GM18867 (cell line): ENCODE results near the gene CRTC2.
A peak's percentile ranks its signal among the peaks of the same experiment; 100 is the strongest.
"Not testable (repeated sequence)": the region's sequence is repeated elsewhere in the genome, so short reads cannot be mapped to it uniquely, and the experiment has no call there.

Source experiments
- ATAC-seq: cut with Tn5 transposase; IDR thresholded peaks from one replicate; pipeline ENCODE4 v1.9.1; 2021; ENCODE audit warnings: mild to moderate bottlenecking, moderate library complexity; ENCODE audit not compliant: unreplicated experiment

CRTC2 gene, protein sequence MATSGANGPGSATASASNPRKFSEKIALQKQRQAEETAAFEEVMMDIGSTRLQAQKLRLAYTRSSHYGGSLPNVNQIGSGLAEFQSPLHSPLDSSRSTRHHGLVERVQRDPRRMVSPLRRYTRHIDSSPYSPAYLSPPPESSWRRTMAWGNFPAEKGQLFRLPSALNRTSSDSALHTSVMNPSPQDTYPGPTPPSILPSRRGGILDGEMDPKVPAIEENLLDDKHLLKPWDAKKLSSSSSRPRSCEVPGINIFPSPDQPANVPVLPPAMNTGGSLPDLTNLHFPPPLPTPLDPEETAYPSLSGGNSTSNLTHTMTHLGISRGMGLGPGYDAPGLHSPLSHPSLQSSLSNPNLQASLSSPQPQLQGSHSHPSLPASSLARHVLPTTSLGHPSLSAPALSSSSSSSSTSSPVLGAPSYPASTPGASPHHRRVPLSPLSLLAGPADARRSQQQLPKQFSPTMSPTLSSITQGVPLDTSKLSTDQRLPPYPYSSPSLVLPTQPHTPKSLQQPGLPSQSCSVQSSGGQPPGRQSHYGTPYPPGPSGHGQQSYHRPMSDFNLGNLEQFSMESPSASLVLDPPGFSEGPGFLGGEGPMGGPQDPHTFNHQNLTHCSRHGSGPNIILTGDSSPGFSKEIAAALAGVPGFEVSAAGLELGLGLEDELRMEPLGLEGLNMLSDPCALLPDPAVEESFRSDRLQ

DNA sequence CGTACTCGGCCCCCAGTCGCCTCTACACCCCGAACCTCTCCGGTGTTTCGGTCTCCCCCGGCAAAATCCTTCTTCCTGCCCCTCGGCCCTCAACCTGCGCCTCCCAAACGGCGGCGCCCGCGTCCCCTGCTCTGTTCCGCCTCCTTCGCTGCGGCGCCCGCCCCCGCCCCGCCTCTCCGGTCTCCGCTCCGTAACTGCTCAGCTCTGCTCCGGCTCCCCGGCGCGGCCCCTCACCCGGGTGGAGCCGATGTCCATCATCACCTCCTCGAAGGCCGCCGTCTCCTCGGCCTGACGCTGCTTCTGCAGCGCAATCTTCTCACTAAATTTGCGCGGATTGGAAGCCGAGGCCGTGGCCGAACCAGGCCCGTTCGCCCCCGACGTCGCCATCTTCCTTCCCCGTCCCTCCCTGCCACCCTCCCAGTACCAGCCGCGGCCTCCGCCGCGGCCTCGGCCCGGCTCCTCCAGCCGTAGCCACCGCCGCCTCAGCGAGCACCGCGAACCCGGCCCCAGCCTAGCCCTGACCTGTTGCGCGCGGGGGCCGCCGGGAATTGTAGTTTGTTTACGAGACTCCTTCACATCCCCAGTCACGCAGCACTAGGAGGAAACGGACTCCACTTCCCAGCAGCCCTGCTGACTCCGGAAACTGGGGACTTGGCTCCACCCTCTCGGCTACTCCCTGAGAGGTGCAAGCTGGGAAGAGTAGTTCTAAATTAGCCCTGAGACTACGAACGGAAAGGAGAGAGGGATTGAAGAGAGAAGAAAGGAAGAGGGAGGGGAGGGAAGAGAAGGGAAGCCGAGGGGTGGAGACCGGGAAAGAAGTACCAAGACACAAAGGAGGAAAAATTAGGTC, at the start of gene CRTC2:
TSS of gene CRTC2 (minus strand) at position 502 of the 850 bp plus-strand sequence. CDS start at position 387, 115 bp downstream.
- ATAC-seq = peak; percentile 66

DNA sequence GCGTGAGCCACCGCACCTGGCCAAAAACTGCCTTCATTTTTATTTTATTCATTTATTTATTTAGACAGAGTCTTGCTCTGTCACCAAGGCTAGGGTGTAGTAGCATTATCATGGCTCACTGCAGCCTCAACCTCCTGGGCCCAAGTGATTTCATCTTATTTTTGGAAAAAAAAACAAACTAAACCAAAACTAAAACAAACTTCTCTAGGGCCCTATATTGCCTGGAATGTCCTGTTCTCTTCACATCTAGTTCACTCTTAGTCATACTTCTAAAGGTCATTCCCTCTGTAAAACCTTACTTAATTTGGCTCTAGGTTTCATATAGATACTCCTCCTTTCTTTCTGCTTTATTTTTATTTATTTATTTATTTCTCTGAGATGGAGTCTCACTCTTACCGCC, 47.7 kb upstream of the CRTC2 start:
- ATAC-seq = no peak

DNA sequence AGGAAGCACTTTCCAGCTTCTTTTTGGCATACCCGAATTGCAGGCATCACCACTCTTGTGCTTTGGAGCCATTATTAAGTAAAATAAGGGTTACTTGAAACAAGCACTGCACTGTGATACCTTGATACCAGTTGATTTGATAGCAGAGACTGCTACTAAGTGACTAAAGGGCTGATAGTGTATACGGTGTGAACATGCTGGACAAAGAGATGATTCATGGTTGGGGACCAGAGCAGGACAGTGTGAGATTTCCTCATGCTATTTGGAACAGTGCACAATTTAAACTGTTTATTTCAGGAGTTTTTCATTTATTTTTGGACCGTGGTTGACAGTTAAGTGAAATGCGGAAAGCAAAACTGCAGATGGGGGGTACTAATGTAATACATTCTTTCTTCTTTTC, 42.0 kb upstream of the CRTC2 start:
- ATAC-seq = no peak

DNA sequence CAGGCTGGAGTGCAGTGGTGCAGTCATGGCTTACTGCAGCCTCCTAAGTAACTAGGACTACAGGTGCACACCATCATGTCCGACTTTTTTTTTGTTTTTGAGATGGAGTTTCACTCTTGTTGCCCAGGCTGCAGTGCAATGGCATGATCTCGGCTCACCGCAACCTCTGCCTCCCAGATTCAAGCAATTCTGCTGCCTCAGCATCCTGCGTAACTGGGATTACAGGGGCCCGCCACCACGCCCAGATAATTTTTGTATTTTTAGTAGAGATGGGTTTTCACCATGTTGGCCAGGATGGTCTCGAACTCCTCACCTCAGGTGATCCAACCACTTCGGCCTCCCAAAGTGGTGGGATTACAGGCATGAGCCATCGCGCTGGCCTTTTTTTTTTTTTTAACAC, 38.5 kb upstream of the CRTC2 start:
- not testable (repeated sequence) for ATAC-seq

DNA sequence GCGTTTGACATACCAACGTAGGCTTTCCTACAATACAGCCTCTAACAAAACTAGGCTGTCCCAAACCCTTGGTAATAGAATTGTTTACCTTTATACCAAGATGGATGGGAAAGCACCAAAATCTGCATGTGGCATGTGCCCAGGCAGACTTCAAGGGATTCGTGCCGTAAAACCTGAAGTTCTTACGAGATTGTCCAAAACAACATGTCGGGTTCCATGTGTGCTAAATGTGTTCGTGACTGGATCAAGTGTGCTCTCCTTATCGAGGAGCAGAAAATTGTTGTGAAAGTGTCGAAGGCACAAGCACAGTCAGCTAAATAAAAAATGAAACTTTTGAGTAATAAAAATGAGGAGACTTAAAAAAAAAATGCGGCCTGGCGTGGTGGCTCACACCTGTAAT, 37.2 kb upstream of the CRTC2 start:
- ATAC-seq = no peak

DNA sequence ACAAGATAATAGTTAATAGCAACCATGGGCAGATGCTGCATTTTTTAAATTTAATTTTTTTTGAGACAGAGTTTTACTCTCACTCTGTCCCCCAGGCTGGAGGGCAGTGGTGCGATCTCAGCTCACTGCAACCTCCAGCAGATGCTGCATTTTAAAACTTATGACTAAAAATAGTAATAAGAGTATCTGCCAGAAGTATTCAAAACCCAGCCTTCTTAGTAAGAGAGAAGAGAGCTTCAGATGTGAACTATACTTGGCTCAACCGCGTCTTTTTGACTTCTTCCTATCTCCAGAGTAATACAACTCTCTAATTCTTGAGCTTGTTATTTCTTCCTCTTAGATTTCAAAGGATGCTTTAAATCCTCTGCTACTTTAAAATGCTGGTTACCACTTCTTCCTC, 36.8 kb upstream of the CRTC2 start:
- no peak for ATAC-seq

DNA sequence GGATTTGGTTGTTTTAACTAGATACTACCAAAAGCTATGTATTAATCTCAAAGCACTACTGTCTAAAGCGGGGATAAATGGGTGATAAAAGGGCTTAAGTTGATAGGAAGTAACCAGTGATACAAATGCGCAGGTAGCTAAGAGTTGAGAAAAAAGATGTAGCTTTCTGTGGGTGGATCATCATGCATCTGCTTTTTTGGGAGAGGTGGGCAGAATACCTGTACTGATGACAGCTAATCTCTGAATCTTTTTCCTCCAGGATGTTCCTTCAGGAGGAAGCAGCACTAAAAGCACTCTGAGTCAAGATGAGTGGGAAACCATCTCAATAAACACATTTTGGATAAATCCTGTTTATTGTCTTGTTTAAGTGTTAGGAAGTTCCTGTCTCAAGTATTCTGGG, 33.4 kb upstream of the CRTC2 start:
- no peak for ATAC-seq

DNA sequence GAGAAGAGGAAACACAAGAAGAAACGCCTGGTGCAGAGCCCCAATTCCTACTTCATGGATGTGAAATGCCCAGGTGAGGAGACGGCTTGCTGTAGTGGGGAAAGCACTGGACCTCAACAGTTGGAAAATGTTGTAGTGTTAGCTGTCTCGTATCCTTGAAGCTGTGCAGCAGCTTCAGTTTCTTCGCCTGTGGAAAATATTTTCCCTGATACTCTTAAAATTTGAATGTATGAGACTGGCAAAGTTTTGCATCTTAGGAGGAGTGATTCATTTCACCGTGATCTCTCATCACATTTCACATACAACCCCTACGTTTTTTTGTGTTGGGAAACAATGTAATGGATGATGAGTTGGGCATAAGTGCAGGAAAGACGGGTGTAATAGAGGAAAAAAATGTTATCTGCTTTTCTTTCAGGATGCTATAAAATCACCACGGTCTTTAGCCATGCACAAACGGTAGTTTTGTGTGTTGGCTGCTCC, 32.8 kb upstream of the CRTC2 start:
- ATAC-seq = no peak

DNA sequence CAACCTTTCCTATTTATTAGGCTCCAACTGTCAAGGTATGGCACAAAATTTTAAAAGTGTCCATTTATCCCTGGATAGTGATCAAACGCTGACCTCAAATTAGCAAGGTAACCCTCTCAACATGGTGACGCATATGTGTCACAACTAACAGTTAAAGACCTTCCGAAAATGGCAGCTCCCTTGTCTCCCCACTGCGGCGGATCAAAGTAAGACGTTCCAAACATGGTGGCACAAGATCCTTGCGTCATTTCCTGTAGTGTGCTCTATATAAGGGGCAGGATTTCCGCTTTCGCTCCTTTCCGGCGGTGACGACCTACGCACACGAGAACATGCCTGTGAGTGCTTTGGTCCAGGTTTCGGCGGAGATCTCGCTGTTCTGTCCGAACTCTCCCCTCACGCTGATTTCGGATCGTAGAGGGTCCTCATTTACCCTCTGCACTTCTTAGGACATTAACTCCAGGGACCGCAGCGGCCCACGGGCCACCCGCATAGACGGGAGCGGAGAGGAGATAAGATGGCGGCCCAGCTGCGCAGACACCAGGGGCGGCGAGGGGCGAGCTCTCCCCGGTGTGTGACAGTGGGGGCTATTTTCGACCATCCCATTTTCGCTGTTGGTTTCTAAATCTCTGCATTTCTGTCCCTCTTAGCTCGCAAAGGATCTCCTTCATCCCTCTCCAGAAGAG, 32.2 kb upstream of the CRTC2 start, which contains the start of gene RPS27:
TSS of gene RPS27 (plus strand) at position 295 of the 683 bp plus-strand sequence. CDS start at position 330, 35 bp downstream.
- peak; percentile 69 for ATAC-seq

DNA sequence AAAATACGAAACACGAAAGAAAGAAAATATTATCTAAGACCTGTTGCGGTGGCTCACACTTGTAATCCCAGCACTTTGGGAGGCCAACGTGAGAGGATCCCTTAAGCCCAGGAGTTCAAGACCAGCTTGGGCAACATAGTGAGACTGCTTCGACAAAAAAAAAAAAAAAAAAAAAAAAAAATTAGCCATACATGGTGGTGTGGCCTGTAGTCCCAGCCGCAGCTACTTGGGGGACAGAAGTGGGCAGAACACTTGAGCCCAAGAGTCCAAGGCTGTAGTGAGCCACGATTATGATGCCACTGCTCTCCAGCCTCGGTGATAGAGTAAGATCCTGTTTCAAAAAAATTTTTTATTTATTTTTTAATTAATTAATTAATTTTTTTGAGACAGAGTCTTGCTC, 29.2 kb upstream of the CRTC2 start:
- no peak for ATAC-seq

DNA sequence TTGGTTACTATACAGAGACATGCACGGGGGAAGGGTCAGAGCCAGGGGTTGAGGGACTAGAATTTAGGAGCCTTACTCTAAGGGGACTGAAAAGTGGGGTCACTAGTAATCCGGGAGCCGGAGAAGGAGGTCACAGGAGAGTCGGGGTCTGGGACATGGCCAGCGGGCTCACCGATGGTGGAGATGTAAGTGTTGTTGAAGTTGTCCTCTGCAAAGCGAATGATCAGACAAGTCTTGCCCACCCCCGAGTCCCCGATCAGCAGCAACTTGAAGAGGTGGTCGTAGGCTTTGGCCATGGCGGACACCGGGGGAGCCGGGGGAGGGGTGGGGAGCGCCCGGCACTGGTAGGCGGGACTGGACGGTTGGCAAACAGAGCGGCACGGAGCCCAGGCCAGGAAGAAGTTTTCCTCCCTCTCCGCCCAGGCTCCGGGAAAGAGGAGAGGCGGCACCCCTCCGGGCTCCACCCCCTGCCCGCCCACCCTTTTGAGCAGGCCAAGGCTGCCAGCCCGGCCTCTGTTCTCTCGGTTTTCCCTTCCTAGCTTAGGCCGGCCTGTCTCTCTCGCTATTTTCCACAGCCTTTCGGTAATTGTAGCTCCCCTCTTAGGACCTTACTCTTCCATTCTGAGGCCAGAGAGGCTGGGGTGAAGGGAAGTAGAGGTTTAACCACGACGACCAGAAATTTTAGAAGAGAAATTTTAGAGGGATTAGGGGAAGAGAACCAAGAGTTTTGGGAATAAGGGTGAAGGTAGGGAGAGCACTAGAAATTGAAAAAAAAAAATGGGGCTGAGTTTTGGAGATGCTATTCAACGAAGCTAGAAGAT, 27.7 kb upstream of the CRTC2 start, which contains the start of gene RAB13:
TSS of gene RAB13 (minus strand) at position 399 of the 821 bp plus-strand sequence. CDS start at position 296, 103 bp downstream.
- ATAC-seq = no peak

DNA sequence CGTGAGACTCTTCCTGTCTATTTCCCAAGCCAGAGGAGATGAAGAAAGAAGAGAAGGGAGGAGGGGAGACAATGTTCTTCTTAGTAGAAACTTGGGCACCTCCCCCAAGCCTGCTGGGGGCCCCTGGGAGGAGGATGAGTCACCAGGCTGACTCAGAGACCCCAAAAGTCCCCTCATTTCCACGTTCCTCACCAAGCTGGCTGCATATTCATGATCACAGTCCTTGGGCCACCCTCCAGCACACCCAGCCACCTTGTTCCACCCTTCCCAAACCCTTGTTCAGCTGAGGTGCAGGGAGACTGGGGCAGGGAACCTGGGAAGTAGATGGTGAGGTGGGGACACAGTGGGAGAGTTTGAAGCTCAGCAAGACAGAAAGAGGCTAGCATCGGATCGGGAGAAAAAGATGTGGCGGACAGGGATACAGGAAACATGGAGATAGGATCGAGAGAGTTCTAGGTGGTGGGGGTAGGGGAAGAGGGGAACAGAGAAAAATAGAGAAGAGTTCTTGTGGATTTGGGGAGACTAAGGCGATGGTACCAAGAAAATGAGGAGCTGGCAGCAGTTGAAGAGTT, 27.0 kb upstream of the CRTC2 start:
- ATAC-seq = no peak

DNA sequence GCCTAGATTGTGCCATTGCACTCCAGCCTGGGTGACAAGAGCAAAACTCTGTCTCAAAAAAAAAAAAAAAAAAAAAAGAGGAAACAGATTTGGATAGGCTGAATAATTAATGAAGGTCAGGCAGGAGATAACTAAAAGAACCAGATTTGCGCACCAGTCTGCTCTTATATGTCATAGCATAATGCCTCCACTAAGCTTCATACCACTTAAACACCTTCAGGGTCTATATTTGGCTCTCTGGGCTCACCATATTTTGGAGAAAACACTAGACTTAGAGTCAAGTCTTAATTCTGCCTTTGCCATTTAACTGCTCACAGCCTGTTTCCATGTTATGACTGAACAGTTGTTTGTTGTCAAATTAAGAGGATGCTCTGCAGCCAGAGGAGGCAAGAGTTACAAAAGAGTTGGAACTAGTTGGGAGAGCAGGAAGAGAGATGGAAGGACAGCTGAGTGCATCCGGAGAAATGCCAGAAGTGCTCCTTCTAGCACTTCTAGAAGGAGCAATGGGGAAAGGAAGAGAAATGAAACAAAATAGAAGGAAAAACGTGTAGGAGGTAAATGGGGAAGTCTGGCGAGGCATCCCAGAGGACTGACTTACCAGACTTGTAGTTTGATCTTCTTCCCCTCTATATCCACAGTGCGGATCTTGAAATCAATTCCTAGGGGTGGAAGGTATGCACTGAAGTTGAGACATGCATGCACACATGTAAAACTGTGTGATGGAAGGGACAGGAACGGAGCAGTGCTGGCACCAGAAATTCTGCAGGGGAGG, 25.9 kb upstream of the CRTC2 start:
- no peak for ATAC-seq

DNA sequence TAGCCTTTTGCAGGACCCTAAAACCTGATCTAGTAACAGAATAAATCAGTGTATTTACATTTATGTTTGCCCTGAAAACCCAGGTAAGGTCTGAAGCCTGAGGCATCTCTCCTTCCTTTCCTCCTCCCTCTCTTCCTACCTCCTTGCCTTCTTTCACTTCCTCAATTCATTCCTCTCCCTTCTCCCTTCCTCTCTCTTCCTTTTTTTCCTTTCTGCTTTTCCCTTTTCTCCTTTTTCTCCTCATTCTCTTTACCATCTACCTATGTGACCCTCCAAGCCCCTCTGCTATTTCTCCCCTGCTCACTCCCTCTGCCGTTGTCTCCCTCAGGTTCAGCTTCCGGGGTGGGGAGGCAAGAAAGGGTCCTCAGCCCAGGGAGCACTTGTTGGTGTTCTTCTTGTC, 23.3 kb upstream of the CRTC2 start:
- not testable (repeated sequence) for ATAC-seq

DNA sequence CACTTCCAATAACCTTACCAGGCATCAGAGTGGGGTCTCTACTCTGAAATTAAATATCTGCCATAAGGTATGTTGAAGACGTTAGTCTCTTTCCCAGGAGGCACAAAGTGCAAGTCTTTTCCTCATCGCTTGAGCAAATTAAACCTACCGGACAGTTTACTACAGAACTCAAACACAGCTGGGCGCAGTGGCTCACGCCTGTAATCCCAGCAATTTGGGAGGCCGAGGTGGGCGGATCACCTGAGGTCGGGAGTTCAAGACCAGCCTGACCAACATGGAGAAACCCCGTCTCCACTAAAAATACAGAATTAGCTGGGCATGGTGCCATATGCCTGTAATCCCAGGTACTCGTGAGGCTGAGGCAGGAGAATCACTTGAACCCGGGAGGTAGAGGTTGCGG, 20.7 kb upstream of the CRTC2 start:
- ATAC-seq = not testable (repeated sequence)

DNA sequence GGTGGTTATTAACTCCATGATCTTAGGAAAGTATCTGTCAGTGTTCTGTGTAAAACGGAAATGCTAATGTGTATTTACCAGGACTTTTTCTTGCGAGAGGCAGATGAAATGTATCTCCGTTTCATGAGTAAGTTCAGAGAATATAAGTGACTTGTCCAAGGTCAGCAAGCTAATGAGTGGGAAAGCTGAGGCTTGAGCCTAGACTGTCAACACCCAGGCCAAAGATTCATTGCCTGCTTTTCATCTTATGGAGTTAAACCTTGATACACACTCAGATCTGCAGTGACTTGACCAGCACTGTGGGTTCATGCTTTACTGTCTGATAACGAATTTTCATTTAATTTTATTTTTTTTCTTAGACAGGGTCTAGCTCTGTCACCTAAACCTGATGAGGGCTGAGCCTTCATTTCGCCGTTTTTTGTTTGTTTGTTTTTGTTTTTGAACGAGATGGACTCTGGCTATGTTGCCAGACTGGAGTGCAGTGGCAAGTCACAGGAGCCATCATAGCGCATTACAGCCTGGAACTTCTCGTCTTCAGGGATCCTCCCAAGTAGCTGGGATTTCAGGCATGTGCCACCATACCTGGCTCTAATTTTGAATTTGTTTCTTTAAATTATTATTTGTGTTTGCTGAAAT, 20.0 kb upstream of the CRTC2 start:
- ATAC-seq = no peak

DNA sequence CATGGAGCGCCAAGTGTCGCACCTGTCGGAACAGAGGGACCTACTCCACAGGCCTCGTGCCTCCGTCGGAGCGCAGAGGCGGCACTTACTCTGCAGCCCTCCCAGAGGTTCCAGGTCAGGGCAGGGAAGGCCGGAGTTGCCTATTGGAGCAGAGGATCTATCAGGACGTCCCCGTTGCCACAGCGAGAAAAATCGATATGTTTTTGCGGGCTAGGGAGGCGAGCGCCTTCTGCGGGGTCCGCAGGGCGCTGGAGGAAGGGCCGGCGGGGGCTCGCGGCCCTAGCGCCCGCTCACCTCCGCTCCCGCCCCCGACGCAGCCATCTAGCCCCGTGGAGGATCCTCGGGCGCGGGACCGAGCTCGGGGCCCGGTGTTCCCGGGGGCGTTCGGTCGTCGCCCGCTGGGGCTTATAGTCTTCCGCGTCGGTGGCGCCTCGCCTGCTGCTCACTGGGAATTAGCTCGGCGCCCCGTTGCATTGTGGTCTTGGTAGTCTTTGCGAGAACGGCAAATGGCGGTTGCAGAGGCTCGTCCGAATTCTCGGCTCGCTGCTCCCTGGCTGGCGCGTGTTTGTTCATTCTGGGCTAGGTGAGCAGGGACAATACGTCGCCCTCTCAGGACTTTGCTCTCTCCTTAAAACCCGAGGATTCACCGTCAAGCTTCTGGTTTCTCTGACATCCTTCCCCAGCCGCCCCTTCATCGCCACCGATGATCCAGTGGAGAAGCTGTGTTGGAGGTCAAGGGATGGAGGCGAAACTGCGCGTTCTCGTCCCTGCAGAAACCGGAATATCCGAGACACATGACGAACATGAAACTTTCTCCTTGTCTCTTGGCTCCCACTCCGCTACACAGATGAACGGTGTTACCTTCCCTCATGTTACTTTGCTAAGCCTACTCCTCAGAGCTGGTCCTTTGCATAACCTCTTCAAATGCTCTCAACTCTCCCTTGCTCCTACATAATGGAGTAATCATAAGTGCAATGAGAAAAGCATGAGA, 19.1 kb upstream of the CRTC2 start, which contains the start of gene JTB:
TSS of gene JTB (minus strand) at position 425 of the 991 bp plus-strand sequence. CDS start at position 3, 422 bp downstream.
- ATAC-seq = peak; percentile 86
